ENCODE results near the gene METTL1.

Gene METTL1

DNA sequence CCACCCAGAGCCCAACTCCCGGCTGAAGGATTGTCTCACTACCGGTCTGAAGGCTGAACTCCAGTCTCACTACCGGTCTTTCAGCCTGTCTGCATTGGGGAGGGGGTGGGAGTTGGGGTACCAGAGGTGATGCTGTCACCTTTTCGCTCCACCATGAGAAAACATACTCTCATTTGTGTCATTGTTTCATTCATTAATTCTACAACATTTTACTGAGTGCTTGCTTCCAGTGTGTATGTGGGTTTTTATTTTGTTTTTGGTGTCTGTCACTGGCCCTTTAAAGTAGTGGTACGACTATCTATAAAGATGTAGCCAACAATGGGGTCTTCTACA lies 19.3 kb downstream of the METTL1 start:
- no peak for DNase-seq

DNA sequence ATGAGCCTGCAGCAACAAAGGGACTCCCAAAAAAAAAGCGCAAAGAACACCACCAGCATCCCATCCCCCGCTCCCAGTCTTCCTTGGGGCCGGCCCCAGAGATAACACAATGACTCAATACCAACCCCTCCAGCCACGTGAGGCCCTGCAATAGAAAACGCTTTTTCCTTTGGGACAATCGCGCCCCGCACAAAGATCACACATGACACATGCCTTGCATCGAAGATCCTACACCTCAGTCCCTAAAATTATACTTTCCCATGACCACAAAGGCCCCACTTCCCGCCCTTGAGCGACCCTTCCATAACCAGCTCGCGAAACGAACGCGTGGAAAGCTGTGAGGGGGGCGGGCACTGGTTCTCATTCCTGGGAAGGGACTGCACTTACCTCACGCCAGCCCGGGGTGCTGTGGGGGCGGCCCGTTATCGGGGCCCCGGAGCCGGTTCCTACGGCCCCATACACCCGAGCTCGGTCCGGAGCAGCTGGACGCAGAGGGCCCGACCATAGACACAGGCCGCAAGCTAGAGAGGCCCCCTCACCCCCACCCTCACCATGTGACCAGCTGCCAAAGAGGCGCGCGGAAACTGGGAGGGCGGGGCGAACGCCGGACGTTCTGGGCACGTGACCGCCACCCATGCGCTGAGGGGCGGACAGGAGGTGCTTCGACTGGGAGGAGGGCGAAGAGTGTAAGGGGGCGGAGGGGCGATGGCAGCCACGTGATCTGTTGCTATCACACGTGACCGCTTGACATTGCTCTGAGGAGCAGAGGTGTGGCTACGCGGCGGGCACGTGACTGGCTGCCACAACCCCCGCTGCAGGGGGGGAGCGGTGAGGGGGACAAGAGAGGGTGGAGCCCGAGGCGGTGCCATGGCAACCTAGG lies 19.9 kb downstream of the METTL1 start, which contains the start of gene CDK4:
Gene CDK4, minus strand, starts transcription at position 523 of the 880 bp plus-strand sequence. CDS start 593 bp downstream, outside the sequence.
- peak; percentile 100 for DNase-seq

DNA sequence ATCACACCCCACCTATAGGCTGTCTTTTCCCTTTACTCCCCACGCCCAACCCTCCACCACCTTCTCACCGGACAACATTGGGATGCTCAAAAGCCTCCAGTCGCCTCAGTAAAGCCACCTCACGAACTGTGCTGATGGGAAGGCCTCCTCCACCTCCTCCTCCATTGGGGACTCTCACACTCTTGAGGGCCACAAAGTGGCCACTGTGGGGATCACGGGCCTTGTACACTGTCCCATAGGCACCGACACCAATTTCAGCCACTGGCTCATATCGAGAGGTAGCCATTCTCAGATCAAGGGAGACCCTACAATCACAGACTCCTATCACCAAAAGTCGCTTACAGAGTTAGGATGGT lies 20.5 kb downstream of the METTL1 start:
- no peak for DNase-seq

DNA sequence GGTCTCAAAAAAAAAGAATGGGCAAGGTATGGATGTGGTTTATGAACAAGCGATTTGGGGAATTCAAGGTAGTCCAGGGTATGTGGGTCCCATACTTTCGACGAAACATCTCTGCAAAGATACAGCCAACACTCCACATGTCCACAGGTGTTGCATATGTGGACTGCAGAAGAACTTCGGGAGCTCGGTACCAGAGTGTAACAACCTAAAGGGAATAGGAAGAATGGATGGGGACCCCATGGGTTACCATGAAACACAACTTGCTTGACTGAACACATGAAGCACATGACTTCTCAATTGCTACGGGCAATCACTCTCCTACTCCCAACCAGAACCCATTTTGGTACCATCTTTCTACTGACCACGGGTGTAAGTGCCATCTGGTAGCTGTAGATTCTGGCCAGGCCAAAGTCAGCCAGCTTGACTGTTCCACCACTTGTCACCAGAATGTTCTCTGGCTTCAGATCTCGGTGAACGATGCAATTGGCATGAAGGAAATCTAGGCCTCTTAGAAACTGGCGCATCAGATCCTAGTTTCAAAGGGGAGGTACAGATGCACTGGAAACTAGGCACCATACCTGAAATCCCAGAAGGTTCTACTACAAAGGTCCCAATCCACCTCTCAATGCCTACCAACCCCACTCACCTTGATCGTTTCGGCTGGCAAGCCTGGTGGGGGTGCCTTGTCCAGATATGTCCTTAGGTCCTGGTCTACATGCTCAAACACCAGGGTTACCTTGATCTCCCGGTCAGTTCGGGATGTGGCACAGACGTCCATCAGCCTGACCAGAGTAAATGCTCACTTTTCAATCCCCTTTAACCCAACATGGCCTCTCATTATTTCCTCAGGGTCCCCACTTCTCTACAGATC lies 21.1 kb downstream of the METTL1 start:
- no peak for DNase-seq

DNA sequence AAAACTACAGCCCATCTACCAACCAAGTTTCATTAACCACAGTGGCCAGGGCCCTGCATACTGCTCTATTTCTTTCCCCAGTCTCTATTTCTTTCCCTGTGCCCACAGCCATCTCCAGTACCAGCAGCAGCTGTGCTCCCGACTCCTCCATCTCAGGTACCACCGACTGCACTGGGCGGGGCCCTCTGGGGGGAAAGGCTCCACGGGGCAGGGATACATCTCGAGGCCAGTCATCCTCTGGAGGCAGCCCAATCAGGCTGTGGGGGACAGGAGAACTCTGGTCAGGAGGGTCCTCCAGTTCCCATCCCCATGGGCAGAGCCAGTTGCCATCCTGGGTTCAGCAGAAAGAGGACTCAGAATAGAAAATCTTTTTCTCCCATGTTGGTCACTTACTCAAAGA lies 22.8 kb downstream of the METTL1 start:
- no peak for DNase-seq

DNA sequence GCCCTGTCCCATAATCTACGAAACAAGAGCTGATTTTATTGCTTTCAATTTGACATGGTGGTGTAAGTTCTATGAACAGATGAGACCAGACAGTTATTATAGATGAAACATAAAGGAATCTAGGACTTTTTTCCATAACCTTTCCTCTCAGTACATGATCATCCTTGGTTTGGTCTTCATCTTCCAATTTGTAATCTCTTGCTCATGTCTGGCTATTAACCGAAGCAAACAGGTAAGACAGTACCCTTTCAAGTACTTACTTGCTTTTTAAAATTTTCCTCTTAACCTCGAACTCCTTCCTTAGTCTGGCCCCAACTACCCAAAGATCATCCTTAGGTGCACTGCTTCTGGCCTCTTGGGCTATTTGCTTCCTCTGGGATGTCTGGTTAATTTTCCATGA lies 25.9 kb downstream of the METTL1 start:
- DNase-seq: no peak

DNA sequence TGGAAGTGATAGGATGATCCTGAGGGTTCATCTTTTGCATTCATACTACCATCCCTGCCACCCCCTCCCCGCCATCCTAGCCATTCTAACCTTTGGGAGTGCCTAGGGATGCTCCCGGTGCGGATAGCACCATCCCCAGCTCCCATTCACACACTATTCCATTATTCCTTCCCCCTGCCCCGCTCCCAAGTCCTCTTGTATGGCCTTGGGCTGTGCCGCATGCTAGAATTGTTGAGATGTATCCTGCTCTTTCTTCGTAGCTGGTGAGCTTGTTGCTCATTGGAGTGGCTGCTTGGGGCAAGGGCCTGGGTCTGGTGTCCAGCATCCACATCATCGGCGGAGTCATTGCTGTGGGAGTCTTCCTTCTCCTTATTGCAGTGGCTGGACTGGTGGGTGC lies 26.4 kb downstream of the METTL1 start:
- DNase-seq: no peak

DNA sequence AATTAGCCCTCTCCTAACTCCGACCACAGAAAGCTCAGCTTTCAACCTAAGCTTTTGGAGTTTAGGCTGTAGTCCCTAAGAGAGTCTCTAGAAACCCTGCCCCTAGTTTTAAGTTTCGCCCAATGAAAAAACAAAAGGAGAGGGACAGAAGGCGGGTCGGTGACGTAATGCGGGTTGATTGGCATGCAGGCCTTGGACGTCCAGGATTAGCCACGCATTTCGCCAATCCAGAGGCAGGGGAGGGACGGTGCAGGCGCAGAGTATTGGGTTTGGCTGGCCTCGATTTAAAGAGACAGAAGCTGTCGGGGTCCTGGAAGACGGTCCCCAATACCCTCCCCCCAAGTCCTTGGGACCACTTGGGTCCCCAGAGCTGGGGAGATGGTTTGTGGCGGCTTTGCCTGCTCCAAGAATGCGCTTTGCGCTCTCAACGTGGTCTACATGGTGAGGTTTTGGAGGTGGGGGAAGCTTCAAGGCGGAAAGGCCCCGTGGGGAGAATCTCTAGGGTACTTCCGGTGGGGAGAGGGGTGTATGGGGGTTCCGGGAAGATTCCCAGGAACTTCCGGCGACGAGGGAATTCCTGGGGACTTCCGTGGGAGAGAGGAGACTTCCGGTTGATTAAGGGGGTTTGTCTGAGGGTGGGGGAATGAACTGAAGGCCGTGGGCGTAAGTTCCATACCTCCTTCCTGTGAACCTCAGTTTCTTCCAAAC lies 27.0 kb downstream of the METTL1 start, which contains the start of gene TSPAN31:
Gene TSPAN31, plus strand, starts transcription at position 263 of the 708 bp plus-strand sequence. Its CDS starts 116 bp downstream, at position 379.
- DNase-seq: peak; percentile 97

DNA sequence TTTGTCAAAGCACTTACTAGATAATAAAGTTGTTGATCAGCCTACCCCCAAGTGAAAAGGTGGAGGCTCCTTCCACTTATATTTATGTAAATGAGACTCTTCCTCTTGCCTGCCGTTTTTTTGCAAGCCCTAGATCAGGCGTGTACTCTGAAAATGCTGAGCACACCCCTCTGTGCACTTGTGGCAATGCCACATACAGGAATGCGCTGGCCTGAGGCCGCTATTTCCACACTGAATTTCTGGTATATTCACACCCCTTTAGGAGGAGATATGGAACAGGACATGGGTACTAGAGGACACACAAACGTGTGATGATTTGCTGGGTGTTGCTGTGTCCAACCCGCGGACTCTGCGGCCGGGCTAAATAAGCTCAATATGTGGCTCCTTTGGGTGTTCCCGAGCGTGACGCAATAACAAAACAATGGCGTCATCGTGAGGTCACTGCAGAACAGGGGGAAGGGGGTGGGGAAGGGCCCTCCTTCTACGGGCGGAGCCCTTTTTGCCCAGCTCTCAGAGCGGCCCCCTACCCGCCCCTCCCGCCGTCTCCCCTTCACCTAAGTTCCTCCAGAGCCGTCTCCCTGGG lies 27.6 kb downstream of the METTL1 start:
- no peak for DNase-seq

DNA sequence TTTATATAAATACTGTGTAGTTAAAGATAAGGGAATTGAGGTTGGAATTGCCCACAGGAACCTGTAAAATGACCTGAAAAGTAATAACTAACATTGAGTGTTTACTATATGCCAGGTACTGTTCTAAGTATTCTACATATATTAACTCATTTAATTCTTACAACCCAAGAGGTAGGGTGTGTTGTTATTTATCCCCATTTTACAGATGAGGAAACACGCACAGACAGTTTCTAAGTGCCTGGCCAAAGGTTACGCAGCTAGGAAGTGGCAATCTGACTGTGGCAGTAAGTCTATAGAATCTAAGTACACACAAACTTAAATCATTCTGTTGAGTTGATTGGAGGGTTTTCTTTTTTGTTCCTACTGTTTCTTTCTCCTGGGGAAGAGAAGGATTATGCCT lies 28.1 kb downstream of the METTL1 start:
- DNase-seq: no peak

DNA sequence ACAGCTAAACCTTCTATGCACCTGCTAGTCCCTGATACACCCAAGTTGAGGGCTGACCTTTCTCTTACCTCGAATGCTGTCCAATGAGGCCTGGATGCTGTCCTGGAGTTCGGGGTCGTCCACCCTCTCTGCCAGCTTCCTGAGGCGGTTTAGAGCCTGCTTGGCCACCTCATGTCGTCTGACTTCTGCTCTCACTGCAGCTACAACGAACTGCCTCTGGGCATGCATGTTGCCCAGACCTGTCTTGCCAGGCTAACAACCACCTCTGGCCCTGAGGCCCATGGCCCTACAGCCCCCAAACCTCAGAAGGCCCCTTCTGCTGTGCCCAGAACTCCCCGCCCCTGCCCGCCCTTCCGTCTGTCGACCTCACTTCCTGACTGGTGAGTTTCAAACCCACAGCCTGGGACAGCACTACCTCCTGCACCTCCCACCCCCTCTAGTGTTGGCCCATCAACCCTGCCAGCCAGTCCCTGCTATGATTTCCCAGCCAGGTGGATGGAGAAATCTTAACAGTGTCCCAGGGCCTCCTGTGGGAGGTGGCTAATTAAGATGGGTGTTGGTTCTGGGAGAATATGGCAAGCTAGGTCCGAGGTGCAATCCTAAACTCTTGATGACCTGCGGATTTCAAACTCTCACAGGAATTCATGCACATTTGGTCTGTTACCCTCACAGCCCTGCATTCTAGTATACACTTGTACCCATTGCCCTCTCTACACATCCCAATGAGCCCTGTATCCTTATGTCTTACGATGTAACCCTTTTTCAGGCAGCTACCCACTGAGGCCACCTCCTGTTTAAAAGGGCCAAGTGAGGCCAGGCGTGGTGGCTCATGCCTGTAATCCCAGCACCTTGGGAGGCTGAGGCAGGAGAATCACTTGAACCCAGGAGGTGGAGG lies 29.8 kb downstream of the METTL1 start:
- no peak for DNase-seq

DNA sequence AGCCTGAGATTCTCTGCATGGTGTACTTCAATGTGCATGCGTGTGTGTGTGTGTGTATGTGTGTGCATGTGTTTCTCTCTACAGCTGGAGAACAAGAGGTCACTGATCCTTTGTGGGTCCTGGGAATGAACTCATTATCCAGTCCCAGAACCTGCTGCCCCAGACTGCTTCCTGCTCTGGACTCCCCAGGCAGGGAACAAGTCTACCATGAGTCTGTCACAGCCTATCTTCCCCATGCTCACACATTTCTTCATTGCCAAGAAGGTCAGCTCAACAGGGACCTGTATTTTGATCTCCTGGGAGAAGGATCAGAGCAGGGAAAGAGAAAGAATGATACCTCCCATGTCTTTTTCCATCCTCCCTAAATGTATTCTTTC lies 30.5 kb downstream of the METTL1 start:
- no peak for DNase-seq

DNA sequence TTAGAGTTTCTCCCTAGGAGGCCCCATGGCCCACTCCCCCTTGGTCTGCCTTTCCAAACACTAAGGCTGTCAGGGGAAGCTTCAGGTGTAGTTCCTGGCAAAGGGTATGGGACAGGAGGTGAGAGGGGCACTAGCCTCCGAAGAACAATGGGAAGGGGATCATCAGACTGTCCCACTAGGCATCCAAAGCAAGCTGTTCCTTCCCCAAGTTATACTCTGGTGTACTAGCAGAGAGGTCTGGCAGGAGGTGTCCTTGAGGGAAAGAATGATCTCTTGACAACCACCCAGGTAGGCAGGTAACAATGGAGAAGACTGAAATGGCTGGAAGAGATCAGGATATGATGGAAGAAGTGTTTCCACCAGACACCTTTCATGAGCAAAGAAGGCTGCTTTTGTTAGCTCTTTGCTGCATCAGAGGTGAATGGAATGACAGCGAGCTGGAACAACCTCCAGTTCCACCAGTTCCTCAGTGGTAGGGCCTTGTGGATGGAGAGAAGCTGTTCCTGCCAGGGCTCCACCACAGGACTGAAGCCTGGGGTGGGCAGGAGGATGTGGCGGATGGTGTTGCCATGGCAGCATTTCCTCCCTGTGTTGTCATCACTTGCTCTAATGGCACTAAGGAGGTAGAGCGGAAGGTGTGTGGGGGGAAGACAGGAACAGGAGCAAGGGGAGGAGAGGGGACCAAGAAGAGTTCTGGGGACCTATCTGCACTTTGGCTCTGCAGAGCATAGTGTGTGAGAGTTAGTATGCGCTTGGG lies 31.1 kb downstream of the METTL1 start:
- DNase-seq: no peak

DNA sequence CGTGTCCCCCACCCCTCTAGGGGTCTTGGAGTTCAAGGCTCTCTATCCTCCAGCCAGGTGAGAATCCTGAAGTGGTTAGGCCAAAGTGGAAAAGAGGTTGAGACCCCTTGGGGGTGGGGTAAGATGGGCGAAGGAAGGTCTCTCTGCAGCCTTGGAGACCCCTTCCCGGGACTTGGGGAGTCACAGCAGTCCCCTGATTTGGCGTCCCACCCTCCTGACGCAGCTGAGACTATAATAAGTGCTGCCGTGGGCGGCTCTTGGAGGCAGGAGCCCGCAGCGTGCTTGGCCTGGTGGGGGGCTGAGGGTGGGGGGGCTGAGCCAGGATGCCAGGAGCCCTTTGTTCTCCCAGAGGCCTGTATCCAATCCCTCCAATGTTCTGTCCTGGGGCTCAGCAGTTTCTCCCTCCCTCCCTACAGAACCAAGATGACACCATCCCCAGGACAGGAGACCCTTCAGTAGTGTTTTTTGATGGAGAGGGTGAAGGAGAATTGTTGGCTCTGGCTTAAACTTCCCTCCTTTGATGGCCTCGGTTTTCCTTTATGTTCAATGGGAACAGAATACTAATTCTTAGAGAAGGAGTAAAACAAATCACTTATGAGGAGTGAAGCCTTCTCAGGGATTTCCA lies 31.9 kb downstream of the METTL1 start:
- no peak for DNase-seq

DNA sequence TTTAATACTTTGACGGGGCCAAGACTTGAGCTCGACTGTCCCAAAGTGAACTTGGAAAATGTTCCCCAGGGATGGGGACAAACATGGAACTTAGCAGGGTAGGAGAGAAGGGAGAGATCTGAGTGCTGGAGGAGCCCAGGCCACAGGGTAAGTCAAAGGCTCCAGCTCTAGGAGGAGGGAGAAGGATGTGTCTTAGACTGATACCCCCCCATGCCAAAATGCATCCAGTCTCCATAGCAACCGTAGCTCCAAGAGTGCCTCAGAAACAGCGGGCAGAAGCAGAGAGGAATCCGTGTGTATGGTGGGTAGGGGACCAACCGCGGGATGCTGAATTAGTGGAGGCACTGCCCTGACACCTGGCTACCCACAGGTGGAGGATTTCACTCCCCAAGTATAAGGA lies 32.5 kb downstream of the METTL1 start:
- DNase-seq: no peak

DNA sequence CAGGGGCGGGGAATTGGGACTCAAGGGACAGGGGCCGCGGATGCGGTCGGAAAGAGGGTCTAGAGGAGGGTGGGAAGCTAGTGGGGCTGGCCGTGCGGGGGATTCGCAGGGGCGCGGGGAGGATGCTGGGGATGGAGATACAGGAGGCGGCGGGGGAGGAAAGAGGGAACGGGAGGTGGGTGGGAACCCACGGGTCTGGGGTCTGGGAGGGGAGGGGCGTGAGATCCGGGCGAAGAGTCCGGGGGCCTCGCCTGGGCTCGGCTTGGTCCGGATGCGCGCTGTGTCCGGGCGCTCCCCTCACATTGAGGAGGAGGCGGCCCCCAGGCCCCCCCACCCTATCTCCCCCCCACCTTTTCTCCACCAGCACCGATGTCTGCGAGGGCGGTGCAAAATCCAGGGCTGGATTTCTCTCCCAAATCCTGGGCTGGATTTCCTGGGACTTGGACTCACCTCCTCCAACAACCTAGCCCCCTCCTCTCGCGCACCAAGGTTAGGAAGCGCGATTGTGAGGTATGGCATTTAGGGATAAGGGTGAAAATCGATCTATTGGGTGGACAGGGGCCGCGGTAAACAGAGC lies 33.2 kb downstream of the METTL1 start, which contains the start of gene AGAP2:
Gene AGAP2, minus strand, starts transcription at position 82 of the 577 bp plus-strand sequence. CDS start 496 bp downstream, outside the sequence.
- no peak for DNase-seq

DNA sequence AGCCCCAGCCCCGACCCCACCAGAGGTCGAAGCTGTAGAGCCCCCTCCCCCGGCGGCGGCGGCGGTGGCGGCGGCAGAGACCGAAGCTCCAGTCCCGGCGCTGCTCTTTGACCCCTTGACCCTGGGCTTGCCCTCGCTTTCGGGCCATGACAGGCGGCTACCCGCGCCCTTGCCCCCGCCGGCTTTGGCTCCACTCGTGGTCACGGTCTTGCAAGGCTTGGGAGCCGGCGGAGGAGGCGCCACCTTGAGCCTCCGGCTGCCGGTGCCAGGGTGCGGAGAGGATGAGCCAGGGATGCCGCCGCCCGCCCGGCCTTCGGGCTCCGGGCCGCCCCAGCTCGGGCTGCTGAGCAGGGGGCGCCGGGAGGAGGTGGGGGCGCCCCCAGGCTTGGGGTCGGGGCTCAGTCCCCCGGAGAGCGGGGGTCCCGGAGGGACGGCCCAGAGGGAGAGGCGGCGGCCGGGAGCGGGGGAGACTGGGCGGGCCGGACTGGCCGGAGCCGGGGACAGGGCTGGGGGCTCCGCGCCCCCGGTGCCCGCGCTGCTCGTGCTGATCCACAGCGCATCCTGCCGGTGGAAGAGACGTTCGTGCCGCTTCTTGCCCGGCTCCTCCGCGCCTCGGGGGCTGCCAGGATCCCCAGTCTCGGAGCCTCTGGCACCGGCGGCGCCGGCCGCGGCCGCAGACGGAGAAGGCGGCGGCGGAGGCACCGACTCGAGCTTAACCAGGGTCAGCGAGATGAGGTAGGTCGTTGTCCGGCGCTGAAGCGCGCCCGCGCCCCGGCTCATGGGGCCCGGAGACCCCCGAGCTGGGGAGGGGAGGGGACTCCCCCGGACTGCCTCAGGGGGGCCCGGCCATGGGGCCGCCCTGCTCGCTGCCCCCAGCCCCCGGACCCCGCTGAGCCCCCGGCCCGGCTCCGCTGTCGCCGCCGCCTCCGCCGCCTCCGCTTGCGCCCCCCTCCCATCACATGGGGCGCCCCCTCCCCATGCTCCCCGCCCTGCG lies 34.1 kb downstream of the METTL1 start:
- DNase-seq: no peak

DNA sequence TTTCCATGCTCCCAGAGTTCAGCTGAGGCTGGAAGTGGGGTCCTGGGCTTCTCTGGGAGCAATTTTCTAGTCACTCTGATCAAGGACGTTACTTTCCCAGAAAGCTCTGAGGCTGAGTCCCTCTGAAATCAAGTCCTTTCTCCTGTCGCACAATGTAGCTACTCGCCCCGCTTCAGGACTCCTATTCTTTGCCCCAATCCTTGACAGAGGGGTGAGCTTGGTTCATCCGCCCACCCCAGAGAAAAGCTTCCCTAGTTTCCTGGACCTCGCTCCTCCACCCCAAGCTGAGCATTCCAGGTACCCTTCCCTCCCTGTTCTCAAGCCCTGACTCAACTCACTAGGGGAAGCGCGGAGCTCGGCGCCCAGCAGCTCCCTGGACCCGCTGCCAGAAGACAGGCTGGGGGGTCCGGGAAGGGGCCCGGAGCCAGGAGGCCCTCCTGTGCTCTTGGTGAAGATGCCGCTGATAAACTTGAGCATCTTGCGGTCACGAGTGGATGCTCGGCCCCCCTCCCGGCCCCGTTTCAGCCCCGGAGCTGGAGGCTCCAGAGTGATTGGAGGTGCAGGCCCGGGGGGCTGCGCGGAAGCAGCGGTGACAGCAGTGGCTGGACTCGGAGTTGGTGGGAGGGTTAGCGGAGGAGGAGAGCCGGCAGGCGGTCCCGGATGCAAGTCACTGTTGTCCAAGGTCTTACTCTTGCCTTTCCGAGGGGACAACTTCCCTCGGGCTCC lies 35.0 kb downstream of the METTL1 start:
- no peak for DNase-seq
